Measurements from ENCODE around the gene SPEM1. TPM values are rescaled to one million over a fixed set of nuclear protein-coding genes. Genes with fewer than 3 reads are reported as not detected.

SPEM1 gene
- total and polyA plus RNA-seq, 4 donors: not detected

GRCh38 chr17:7426896-7427489 lies 6.9 kb downstream of the SPEM1 start (continued):
- TF ChIP-seq CTCF (IDR thresholded peaks at IDR 0.05; ENCODE audit: low read depth, low read length, missing input control) (no peak), HNF4G (IDR thresholded peaks at IDR 0.05) (no peak)

DNA sequence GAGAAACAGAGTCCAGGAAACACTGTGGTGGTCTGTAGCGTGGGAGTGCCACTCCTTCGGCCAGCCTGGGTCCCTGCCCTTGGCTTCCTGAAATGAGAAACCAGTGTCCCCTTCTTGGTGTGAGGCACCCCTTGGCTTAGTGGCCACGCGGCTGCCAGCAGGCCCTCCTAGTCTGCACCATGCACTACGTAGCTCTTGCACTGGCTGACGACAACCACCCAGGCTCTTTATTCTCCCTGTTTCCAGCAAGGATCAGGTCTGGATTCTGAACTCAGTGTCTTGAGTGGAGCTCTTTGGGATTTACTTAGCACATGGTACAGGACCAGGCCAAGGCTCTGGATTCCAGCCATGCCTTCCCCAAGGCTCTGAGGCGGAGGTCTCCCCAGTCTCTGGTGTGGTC lies 7.4 kb downstream of the SPEM1 start:
- Histone ChIP-seq H3K27ac (ENCODE audit: low read depth in 1 of 2, low read length in 2 of 2) (no peak overlapping the region), H3K36me3 (ENCODE audit: control insufficient read depth in 4 of 4, insufficient read depth in 3 of 4, low read depth in 1 of 4, low read length in 3 of 4) (no peaks in the 10 kb centered on the region), H3K4me1 (ENCODE audit: control insufficient read depth in 4 of 4, insufficient read depth in 4 of 4, low read length in 3 of 4) (no peaks in the 10 kb centered on the region), H3K27me3 (ENCODE audit: control insufficient read depth in 4 of 4, insufficient read depth in 4 of 4, low read length in 3 of 4) (no peaks in the 10 kb centered on the region), H3K4me3 (ENCODE audit: low read depth in 1 of 3, low read length in 3 of 3) (no peak overlapping the region), H3K9me3 (ENCODE audit: control insufficient read depth in 4 of 4, low read length in 3 of 4) (no peaks in the 10 kb centered on the region), H3K9ac (ENCODE audit: low read depth in 1 of 2, low read length in 2 of 2) (no peak overlapping the region)
- no peak for DNase-seq (ENCODE audit: low spot score)
- no peak for TF ChIP-seq FOXA2 (IDR thresholded peaks at IDR 0.05)
- TF ChIP-seq TAF1 (conservative IDR thresholded peaks at IDR 0.05): no peak
- TF ChIP-seq, protein P1, sequence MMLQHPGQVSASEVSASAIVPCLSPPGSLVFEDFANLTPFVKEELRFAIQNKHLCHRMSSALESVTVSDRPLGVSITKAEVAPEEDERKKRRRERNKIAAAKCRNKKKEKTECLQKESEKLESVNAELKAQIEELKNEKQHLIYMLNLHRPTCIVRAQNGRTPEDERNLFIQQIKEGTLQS (IDR thresholded peaks at IDR 0.05): no peak
- TF ChIP-seq RXRA (IDR thresholded peaks at IDR 0.05): no peak
- no peak for TF ChIP-seq HNF4G (IDR thresholded peaks at IDR 0.05)
- no peak for TF ChIP-seq JUND (IDR thresholded peaks at IDR 0.05)
- TF ChIP-seq, protein P2, sequence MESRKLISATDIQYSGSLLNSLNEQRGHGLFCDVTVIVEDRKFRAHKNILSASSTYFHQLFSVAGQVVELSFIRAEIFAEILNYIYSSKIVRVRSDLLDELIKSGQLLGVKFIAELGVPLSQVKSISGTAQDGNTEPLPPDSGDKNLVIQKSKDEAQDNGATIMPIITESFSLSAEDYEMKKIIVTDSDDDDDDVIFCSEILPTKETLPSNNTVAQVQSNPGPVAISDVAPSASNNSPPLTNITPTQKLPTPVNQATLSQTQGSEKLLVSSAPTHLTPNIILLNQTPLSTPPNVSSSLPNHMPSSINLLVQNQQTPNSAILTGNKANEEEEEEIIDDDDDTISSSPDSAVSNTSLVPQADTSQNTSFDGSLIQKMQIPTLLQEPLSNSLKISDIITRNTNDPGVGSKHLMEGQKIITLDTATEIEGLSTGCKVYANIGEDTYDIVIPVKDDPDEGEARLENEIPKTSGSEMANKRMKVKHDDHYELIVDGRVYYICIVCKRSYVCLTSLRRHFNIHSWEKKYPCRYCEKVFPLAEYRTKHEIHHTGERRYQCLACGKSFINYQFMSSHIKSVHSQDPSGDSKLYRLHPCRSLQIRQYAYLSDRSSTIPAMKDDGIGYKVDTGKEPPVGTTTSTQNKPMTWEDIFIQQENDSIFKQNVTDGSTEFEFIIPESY (IDR thresholded peaks at IDR 0.05): no peak
- no peak for TF ChIP-seq HNF4A (conservative IDR thresholded peaks at IDR 0.05)
- TF ChIP-seq YY1 (IDR thresholded peaks at IDR 0.05): no peak
- TF ChIP-seq CTCF (IDR thresholded peaks at IDR 0.05; ENCODE audit: low read depth, low read length, missing input control): no peak
- no peak for TF ChIP-seq FOXA1 (IDR thresholded peaks at IDR 0.05)
- WGBS: 88% methylated on average over 7 of the region's 7 CpGs

DNA sequence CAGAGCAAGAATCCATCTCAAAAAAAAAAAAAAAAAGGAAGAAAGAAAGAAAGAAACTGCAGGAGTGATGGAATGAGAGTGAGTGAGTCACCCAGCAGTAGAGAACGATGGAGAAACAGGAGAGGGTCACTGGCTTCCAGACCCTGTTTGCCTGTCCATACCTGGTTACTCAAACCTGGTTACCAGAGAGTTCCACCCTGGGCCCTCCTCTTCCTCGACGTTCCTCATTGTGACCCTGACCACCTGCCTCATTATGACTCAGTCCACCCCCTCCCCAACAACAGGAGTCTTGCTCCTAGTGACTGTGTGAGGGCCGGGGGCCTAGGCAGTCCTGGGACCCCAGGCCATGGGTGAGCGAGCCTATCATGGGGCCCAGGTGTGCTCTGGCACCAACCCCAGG lies 8.4 kb downstream of the SPEM1 start, which contains the start of gene SPEM3:
TSS of gene SPEM3 (plus strand) at position 301 of the 400 bp plus-strand sequence. CDS start at position 347, 46 bp downstream.
- no peak for TF ChIP-seq YY1 (IDR thresholded peaks at IDR 0.05)
- TF ChIP-seq RXRA (IDR thresholded peaks at IDR 0.05): no peak
- TF ChIP-seq, protein P3, sequence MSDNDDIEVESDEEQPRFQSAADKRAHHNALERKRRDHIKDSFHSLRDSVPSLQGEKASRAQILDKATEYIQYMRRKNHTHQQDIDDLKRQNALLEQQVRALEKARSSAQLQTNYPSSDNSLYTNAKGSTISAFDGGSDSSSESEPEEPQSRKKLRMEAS (IDR thresholded peaks at IDR 0.05): no peak
- no peak for TF ChIP-seq SP1 (IDR thresholded peaks at IDR 0.05)
- no peak for TF ChIP-seq EGR1 (IDR thresholded peaks at IDR 0.05; ENCODE audit: low read depth in 2 of 2)
- no peaks in the 10 kb centered on the region for H3K36me3 ChIP-seq (ENCODE audit: control insufficient read depth in 4 of 4, insufficient read depth in 3 of 4, low read depth in 1 of 4, low read length in 3 of 4)
- no peak within 1 kb of the TSS for H3K9ac ChIP-seq (ENCODE audit: low read depth in 1 of 2, low read length in 2 of 2)
- H3K27me3 ChIP-seq (ENCODE audit: control insufficient read depth in 4 of 4, insufficient read depth in 4 of 4, low read length in 3 of 4): no peaks in the 10 kb centered on the region
- no peak for DNase-seq (ENCODE audit: low spot score)
- no peak within 1 kb of the TSS for H3K27ac ChIP-seq (ENCODE audit: low read depth in 1 of 2, low read length in 2 of 2)
- H3K4me1 ChIP-seq (ENCODE audit: control insufficient read depth in 4 of 4, insufficient read depth in 4 of 4, low read length in 3 of 4): no peaks in the 10 kb centered on the region
- H3K9me3 ChIP-seq (ENCODE audit: control insufficient read depth in 4 of 4, low read length in 3 of 4): no peaks in the 10 kb centered on the region
- WGBS: 77% methylated on average over 5 of the region's 5 CpGs
- H3K4me3 ChIP-seq (ENCODE audit: low read depth in 1 of 3, low read length in 3 of 3): no peak within 1 kb of the TSS
